Measurements from ENCODE around the gene COPG1.
"Not testable (repeated sequence)": the region's sequence is repeated elsewhere in the genome, so short reads cannot be mapped to it uniquely, and the experiment has no call there.

The COPG1 gene

DNA sequence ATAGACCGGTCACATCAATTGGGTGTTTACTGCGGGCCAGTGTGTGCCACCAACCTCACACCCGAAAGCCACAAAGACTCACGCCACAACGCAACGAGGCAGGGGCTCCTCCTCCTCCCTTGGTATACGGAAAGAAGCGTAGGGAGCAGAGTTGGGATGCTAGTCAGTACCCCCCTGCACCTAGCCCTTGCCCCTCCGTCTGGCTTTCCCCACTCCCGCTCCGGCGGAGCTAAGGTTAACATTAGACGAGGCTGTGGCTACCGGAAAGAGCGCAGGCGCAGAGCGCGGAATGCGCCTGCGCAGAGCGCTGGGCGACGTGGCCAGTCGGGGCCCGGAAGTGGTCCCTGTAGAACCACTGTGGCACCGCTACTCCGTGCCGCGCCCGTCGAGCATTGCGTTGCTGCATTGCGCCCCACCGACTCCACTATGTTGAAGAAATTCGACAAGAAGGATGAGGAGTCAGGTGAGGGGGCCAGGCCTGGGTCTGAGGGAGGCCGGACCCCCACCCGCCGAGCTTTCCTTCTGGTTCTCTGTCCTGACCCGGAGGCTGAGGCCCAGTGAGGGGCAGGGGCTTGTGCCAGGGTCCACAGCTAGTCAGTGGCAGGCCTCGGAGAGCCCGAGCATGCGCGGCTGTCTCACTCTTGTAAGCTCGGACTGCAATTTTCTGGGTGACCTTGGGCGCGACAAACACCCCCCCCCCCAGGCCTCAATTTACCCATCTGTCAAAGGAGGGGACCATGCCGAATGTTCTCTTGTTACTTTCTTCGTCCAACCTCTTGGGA, at the start of gene COPG1:
TSS of gene COPG1 (plus strand) at position 323 of the 782 bp plus-strand sequence. CDS start at position 427, 104 bp downstream.
- peak; percentile 88 for DNase-seq

DNA sequence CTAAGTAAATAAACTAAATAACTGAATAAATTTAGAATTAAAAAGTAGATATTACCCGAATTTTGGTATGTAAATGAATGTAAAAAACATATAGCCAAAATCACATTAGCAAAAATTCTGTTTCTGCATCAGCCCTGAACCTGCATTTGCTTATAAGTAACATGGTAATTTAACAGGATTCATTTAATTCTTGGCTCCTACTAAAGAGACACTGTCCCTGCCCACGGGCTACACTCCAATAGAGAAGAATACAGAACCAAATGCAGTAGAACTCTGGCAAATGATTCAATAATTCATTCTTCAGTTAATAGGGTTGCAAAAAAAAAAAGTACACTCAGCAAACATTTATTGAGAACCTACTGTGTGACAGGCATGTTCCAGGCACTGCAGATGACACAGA, 44.9 kb upstream of the COPG1 start:
- DNase-seq, result no peak

GRCh38 chr3:129205109-129205832, 44.1 kb upstream of the COPG1 start:
- no peak for DNase-seq

- DNase-seq, result no peak
These were observed 41.9 kb upstream of the COPG1 start for GRCh38 chr3:129207479-129207878.

GRCh38 chr3:129211345-129211744, 38.1 kb upstream of the COPG1 start:
- DNase-seq, result no peak

GRCh38 chr3:129211772-129212171, 37.6 kb upstream of the COPG1 start:
- peak; percentile 24 for DNase-seq

DNA sequence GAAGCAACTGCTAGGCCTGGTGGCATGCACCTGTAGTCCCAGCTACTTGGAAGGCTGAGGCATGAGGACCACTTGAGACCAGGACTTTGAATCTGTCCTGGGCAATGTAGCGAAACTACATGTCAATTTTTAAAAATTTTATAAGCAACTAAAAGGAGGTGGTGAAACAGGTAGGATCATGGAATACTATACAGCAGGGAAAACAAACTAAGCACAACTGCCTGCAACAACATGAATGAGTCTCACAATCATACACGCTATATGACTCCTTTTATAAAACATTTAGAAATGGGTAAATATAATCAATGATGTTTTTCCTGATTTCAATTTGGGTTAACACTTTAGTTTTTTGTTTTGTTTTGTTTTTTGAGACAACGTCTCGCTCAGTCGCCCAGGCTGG, 36.2 kb upstream of the COPG1 start:
- no peak for DNase-seq

- DNase-seq, result no peak
These were observed 30.7 kb upstream of the COPG1 start for GRCh38 chr3:129218742-129219141.

GRCh38 chr3:129224387-129224786, 25.0 kb upstream of the COPG1 start:
- DNase-seq, result not testable (repeated sequence)

DNA sequence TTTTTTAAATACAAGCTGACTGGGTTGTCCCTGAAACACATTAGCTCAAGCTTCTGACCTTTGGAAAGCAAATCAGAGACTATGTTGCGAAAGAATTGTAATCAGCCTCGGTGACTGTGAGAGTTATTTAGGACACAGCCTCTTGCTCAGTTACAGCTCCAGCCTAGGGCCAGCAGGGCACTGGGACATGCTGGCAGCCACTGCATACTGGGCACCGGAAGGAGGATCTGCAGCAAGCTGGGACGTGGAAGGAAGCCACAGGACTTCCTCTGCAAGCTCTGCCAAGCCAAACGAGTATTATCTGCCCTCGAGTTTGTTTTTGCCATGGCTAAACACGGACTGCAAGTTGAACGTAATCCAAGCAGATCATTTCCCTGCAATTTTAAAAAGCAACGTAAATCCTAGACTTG, 24.4 kb upstream of the COPG1 start:
- peak; percentile 24 for DNase-seq

- DNase-seq, result no peak
These were observed 23.0 kb upstream of the COPG1 start for GRCh38 chr3:129226374-129226773.

DNA sequence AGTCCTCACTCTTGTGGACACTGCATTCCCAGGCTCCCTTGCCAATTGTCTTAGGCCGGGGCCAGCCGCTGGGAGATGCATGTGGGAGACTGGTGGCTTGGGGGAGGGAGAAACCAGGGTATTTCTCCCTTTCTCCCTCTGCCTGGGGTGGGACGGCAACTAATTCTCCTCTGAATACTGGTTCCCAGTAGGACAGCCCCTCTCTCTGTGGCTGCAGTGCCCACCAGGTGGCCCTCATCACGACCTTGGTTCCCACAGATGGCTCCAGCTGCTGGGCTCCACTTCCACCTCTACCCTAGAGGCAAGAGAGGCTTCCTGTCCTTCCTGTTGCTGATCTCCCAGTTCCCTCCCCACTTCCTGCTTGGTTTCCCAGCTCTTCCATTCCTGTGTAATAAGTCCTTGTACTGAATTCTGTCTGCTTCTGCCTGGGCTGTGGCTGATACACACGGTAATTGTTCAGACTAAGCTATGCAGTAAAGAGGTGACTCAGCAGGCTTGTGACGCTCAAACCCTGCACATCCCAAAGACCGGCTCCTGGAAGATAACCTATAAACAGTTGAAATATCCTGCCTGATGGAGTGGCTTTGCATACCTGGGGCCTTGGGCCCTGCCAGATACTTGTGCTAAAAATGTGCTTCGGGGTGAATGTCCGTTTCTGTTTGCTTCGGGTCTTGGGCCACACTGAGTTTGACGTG, 20.4 kb upstream of the COPG1 start:
- DNase-seq, result no peak

DNA sequence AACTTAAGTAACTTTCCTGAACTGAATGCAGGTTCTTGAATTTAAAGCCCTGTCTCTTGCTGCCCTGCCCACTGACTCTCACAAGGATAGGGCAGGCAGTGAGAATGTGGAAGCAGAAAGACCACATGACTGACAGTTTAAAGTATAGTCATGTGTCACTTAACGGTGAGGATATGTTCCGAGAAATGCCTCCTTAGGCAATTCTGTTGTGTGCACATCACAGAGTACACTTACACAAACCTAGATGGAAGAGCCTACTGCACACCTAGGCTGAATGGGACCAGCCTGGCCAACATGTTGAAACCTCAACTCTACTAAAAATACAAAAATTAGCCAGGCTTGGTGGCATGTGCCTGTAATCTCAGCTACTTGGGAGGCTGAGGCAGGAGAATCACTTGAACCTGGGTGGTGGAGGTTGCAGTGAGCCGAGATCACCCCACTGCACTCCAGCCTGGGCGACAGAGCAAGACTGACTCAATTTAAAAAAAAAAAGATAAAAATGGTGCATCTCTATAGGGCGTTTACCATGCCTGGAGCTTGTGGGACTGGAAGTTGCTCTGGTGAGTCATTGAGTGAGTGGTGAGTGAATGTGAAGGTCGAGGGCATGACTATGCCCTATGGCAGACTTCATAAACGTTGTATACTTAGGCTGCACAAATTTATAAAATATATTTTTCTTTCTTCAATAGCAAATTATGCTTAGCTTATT, 18.9 kb upstream of the COPG1 start:
- DNase-seq, result no peak

DNA sequence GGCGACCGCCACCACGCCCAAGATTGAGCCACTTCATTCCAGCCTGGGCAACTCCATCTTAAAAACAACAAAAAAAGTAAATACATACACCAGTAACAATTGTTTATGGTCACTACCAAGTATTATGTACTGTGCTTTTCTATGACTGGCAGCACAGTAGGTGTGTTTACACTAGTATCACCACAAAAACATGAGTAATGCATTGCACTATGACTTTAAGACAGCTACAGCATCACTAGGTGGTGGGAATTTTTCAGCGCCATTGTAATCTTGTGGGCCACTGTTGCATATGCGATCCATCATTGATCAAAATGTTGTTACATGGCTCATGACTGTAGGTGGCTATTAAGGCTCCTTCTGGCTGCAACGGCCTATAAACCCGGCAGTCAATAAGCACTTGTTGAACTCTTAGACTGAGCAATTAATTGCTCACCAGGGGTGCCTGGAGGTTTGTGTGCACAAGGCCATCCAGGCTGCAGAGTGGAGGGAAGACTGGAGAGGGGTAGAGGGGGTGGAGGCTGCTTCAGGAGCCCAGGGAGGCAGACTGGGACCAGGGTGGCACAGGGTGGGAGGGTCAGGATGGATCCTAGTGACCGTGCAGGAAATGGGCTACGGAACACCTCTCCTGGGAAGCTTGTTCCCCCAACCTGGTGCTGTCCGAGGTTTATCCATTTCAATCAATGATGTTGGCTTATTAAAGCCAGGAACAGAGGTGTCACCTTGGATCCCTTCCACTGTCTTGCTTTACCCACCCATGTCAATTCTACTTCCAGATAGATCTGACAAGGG, 17.9 kb upstream of the COPG1 start:
- peak; percentile 48 for DNase-seq

DNA sequence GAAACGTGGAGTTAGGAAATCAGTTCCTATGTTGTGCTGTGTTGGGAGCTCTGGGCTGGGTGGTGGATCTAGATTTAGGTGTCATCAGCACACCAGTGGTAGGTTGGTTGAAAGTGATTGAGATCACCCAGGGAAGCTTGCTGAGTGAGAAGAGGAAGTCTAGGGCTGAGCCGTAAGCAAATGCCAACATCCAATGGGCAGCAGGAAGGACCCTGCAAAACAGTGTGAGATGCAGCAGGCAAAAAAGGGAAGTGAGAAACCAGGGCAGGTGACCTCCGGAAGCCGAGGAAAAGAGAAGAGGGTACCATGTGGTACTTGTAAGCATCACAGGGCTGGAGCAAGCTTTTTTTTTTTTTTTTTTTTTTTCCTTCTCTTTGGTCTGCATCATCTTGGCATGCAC, 15.9 kb upstream of the COPG1 start:
- no peak for DNase-seq

DNA sequence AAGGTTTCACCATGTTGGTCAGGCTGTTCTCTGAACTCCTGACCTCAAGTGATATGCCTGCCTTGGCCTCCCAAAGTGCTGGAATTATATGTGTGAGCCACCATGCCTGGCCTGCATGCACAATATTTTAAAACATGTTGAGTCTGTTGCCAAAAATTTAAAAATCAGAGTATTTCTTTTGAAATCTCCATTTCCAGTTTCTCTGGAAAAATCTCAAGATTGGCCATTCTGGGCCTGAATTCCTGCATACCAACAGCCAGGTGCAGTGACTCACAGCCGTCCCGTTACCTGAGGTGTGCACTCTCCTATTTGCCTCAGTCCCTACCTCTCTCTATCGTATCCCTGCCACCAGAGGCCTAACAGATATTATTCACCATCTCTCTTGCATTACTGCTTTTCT, 15.0 kb upstream of the COPG1 start:
- DNase-seq, result no peak

GRCh38 chr3:129235344-129235917, 14.0 kb upstream of the COPG1 start:
- DNase-seq, result no peak

DNA sequence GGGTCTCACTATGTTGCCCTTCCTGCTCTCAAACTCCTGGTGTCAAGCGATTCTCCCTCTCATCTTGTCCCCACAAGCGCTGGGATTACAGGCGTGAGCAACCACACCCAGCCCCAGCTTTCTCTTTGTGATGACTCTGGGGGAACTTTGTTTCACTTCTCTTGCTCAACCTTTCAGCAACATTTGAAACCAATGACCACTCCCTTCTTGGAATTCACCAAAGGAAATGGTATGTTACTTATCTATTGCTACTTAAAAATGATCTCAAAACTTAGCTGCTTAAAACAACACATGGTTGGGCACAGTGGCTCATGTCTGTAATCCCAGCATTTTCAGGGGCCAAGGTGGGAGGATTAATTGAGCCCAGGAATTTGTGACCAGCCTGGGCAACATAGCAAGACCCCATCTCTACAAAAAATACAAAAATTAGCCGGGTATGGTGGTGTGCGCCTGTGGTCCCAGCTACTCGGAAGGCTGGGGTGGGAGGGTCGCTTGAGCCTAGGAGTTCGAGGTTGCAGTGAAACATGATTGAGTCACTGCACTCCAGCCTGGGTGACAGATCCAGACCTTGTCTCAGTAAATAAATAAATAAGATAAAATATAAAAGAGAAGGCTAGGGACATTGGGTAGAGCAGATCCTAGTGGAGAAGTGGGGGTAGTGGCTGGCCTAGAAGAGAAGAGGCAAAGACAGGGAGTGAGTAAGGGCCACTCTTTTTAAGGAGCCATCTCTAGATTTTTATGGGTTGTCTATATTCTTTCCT, 10.3 kb upstream of the COPG1 start:
- DNase-seq, result no peak

DNA sequence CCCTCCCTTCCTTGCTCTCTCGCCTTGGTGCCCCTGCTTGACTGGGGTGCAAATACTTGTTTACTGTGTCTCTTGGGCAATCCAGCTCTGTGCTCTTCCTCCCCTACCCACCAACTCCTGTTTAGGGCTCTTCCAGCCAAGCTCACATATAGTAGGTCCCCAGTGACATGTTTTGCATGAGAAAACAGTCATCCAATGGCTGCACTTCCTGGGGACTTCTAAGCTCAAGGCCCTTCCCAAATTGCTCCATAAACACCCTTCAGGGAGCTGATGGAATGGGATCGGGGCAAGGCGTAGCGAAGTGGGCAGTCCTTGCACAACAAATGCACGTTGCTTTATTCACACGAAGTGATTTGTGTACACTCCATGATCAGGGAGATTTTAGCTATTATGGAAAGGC, 9.4 kb upstream of the COPG1 start:
- DNase-seq, result no peak

GRCh38 chr3:129240436-129240835, 9.0 kb upstream of the COPG1 start:
- no peak for DNase-seq

- no peak for DNase-seq
These were observed 4.3 kb upstream of the COPG1 start for GRCh38 chr3:129245141-129245540.

Data from NCI-H774 (cell line).